Measurements from ENCODE around the gene TCF15. TPM values are rescaled to one million over a fixed set of nuclear protein-coding genes. Genes with fewer than 3 reads are reported as not detected.

The TCF15 gene
- total RNA-seq, 1 donor from 2014 or later = not detected

DNA sequence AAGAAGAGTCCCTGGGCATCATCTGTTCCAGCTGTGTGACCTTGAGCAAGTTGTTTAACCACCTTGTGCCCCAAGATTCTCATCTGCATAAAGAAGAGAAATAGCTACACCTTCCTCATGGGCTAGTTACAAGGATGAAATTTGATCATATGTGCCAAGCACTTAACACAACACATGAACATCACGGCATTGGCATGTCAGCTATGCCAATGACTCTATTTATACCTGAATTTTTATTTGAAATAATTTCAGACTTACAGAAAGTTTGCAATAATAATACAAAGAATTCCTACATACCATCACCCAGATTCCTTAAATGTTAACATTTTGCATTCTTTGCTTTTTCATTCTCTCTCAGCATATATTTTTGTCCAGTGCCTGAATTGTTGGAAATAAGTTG is 21.0 kb upstream of the TCF15 start:
- H3K27me3 ChIP-seq = no peaks in the 10 kb centered on the region
- no peak for TF ChIP-seq POLR2A (IDR thresholded peaks at IDR 0.05)
- TF ChIP-seq, protein P1, sequence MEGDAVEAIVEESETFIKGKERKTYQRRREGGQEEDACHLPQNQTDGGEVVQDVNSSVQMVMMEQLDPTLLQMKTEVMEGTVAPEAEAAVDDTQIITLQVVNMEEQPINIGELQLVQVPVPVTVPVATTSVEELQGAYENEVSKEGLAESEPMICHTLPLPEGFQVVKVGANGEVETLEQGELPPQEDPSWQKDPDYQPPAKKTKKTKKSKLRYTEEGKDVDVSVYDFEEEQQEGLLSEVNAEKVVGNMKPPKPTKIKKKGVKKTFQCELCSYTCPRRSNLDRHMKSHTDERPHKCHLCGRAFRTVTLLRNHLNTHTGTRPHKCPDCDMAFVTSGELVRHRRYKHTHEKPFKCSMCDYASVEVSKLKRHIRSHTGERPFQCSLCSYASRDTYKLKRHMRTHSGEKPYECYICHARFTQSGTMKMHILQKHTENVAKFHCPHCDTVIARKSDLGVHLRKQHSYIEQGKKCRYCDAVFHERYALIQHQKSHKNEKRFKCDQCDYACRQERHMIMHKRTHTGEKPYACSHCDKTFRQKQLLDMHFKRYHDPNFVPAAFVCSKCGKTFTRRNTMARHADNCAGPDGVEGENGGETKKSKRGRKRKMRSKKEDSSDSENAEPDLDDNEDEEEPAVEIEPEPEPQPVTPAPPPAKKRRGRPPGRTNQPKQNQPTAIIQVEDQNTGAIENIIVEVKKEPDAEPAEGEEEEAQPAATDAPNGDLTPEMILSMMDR (IDR thresholded peaks at IDR 0.05) = no peak
- TF ChIP-seq POLR2AphosphoS5 (IDR thresholded peaks at IDR 0.05; ENCODE audit: insufficient read depth in 1 of 2, low read depth in 1 of 2) = no peak
- no peaks in the 10 kb centered on the region for H3K36me3 ChIP-seq
- H3K27ac ChIP-seq = no peak overlapping the region
- DNase-seq (ENCODE audit: extremely low spot score in 2 of 2) = no peak
- H3K9me3 ChIP-seq = no peaks in the 10 kb centered on the region
- H3K4me3 ChIP-seq = no peak overlapping the region
- intact Hi-C loops (cut with DNase I) = no loop called here
- no peaks in the 10 kb centered on the region for H3K4me1 ChIP-seq

GRCh38 chr20:626579-626978 is 16.5 kb upstream of the TCF15 start:
- H3K4me1 ChIP-seq = no peaks in the 10 kb centered on the region
- H3K9me3 ChIP-seq = no peaks in the 10 kb centered on the region
- intact Hi-C loops (cut with DNase I) = no loop called here
- no peak for DNase-seq (ENCODE audit: extremely low spot score in 2 of 2)
- H3K36me3 ChIP-seq = no peaks in the 10 kb centered on the region
- H3K4me3 ChIP-seq = no peak overlapping the region
- TF ChIP-seq, protein P1 (IDR thresholded peaks at IDR 0.05) = no peak
- TF ChIP-seq POLR2AphosphoS5 (IDR thresholded peaks at IDR 0.05; ENCODE audit: insufficient read depth in 1 of 2, low read depth in 1 of 2) (no peak), POLR2A (IDR thresholded peaks at IDR 0.05) (no peak)
- no peak overlapping the region for H3K27ac ChIP-seq
- no peaks in the 10 kb centered on the region for H3K27me3 ChIP-seq

DNA sequence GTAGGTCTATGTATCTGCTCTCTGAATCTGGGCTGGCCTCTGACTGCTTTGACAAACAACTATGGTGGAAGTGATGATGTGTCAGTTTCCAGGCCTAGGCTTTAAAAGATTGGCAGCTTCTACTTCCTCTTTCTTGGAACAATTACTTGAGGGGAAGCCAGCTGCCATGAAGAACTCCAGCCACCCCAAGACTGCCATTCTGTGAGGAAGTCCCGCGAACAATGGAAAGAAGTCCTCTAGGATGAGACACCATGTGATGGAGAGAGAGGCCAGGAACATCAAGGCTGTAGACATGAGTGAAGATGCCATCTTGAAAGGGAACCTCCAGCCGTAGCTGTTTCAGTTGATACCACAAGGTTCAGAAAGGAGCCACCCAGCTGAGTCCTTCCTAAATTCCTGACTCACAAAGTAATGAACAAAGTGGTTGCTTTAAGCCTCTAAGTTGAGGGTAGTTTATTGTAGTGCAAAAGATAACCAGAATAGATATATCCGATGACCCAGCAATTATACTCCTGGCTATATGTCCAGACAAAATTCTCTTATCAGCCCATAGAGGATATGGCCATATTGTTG is 15.3 kb upstream of the TCF15 start:
- intact Hi-C loops (cut with DNase I) = no loop called here

GRCh38 chr20:623704-624103 is 13.6 kb upstream of the TCF15 start:
- no peaks in the 10 kb centered on the region for H3K9me3 ChIP-seq
- no peak for TF ChIP-seq POLR2AphosphoS5 (IDR thresholded peaks at IDR 0.05; ENCODE audit: insufficient read depth in 1 of 2, low read depth in 1 of 2)
- no peak overlapping the region for H3K4me3 ChIP-seq
- H3K27ac ChIP-seq = no peak overlapping the region
- no peaks in the 10 kb centered on the region for H3K27me3 ChIP-seq
- no peaks in the 10 kb centered on the region for H3K4me1 ChIP-seq
- intact Hi-C loops (cut with DNase I) = no loop called here
- H3K36me3 ChIP-seq = no peaks in the 10 kb centered on the region
- no peak for DNase-seq (ENCODE audit: extremely low spot score in 2 of 2)

More for the DNA sequence above, 15.3 kb upstream of the TCF15 start:
- H3K27ac ChIP-seq = no peak overlapping the region
- DNase-seq (ENCODE audit: extremely low spot score in 2 of 2) = no peak
- no peak for TF ChIP-seq POLR2AphosphoS5 (IDR thresholded peaks at IDR 0.05; ENCODE audit: insufficient read depth in 1 of 2, low read depth in 1 of 2)
- TF ChIP-seq, protein P1 (IDR thresholded peaks at IDR 0.05) = no peak
- no peak for TF ChIP-seq POLR2A (IDR thresholded peaks at IDR 0.05)
- no peaks in the 10 kb centered on the region for H3K9me3 ChIP-seq
- H3K27me3 ChIP-seq = no peaks in the 10 kb centered on the region
- no peaks in the 10 kb centered on the region for H3K36me3 ChIP-seq
- H3K4me3 ChIP-seq = no peak overlapping the region
- no peaks in the 10 kb centered on the region for H3K4me1 ChIP-seq

DNA sequence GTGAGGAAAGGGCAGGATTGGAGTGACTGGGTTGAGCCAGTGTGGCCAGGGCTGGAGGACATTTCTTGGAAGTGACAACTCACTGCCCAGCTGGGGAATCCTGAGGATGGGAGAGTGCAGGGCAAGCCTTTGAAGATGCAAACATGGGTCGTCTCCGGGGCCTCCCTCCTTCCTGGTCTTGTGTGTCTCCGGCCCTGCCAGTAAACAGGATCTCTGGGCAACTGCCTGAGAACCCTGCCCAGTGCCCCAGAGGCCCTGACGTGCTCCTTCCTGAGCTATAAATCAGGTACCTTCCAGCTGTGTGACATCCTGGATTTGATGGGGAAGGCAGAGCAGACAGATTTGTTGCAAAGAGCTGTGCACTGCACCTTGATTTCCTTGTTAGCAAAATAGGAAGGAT is 12.9 kb upstream of the TCF15 start:
- Histone ChIP-seq H3K27ac (no peak overlapping the region), H3K27me3 (no peaks in the 10 kb centered on the region), H3K4me1 (no peaks in the 10 kb centered on the region), H3K36me3 (no peaks in the 10 kb centered on the region), H3K4me3 (no peak overlapping the region), H3K9me3 (peaks cover 3% of the 10 kb centered on the region)
- no peak for DNase-seq (ENCODE audit: extremely low spot score in 2 of 2)
- no peak for TF ChIP-seq POLR2A (IDR thresholded peaks at IDR 0.05)
- TF ChIP-seq, protein P1 (IDR thresholded peaks at IDR 0.05) = no peak
- no peak for TF ChIP-seq POLR2AphosphoS5 (IDR thresholded peaks at IDR 0.05; ENCODE audit: insufficient read depth in 1 of 2, low read depth in 1 of 2)
- intact Hi-C loops (cut with DNase I) = no loop called here
